ENCODE measurements around the gene ORAI3.

ORAI3 gene

DNA sequence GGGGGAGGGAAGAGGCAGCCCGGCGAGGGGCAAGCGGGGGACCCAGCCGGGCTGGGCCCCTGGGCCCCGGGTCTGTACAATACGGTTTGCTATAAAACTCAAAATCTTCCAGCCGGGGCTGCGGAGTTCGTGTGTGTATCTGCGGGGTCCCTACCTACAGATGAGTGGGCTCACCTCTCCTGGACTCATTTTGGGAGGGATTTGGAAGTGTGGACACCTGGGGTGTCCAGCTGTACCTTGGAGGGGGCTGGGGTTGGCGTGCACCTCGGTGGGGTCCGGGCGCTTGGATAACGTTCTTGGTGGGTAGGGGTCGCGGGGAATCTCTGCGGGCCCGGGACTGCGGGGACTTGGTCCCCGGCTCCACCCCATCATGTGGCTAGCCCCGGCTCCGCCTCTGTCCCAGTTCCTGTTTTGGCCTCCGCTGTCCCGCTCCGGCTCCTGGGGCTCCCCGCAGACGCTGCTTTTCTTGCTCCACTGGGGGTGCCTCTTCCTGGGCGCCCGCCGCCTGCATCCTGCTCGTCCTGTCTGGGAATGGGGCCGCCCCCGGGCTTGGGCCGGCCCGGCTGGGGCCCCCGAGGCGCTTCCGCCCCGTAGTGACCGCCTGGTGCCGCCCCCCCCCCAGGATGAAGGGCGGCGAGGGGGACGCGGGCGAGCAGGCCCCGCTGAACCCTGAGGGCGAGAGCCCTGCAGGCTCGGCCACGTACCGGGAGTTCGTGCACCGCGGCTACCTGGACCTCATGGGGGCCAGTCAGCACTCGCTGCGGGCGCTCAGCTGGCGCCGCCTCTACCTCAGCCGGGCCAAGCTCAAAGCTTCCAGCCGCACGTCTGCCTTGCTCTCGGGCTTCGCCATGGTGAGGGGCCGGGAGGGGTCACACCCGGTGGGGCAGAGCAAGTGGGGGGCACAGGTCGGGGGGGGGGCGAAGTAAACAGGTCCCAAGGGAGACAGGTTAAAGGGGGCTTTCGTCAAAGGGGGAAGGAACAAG lies at the start of gene ORAI3:
ORAI3 (plus strand) TSS at position 402 of the 983 bp plus-strand sequence; CDS start at position 624, 222 bp downstream.
- DNase-seq = peak; percentile 22

DNA sequence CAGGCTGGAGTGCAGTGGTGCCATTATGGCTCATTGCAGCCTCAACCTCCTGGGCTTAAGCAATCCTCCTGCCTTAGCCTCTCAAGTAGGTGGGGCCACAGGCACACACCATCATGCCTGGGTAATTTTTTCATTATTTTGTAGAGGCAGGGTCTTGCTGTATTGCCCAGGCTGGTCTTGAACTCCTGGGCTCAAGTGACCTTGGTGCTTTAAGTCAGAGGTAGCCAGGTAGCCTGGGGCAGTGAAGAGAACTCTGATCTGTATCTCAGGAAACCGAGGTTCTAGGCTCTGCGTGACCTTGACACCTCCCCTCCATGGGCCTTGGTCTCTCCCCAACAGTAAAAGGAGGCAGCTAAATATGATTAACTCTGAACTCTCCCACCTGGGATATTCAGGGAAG lies 49.1 kb upstream of the ORAI3 start:
- no peak for DNase-seq

DNA sequence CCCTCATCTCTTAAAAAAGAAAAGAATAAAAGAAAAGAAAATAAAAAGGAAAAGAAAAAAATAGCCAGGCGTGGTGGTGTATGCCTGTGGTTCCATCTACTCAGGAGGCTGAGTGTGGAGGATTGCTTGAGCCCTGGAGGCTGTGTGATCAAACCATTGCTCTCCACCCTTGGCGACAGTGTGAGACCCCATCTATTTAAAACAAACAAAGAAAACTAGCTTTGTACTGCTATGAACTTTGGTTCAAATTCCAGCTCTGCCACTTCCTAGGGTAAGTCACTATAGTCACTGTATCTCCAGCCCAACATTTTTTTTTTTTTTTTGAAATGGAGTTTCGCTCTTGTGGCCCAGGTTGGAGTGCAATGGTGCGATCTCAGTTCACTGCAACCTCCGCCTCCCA lies 48.3 kb upstream of the ORAI3 start:
- no peak for DNase-seq

GRCh38 chr16:30901201-30902028 lies 47.5 kb upstream of the ORAI3 start:
- DNase-seq = no peak

DNA sequence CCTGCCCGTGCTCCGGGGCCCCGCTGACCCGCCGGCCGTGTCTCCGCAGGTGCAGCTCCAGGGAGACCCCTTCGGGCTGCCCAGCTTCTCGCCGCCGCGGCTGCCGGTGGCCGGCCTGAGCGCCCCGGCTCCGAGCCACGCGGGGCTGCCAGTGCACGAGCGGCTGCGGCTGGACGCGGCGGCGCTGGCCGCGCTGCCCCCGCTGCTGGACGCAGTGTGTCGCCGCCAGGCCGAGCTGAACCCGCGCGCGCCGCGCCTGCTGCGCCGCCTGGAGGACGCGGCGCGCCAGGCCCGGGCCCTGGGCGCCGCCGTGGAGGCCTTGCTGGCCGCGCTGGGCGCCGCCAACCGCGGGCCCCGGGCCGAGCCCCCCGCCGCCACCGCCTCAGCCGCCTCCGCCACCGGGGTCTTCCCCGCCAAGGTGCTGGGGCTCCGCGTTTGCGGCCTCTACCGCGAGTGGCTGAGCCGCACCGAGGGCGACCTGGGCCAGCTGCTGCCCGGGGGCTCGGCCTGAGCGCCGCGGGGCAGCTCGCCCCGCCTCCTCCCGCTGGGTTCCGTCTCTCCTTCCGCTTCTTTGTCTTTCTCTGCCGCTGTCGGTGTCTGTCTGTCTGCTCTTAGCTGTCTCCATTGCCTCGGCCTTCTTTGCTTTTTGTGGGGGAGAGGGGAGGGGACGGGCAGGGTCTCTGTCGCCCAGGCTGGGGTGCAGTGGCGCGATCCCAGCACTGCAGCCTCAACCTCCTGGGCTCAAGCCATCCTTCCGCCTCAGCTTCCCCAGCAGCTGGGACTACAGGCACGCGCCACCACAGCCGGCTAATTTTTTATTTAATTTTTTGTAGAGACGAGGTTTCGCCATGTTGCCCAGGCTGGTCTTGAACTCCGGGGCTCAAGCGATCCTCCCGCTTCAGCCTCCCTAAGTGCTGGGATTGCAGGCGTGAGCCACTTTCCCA lies 46.6 kb upstream of the ORAI3 start:
- DNase-seq = no peak

DNA sequence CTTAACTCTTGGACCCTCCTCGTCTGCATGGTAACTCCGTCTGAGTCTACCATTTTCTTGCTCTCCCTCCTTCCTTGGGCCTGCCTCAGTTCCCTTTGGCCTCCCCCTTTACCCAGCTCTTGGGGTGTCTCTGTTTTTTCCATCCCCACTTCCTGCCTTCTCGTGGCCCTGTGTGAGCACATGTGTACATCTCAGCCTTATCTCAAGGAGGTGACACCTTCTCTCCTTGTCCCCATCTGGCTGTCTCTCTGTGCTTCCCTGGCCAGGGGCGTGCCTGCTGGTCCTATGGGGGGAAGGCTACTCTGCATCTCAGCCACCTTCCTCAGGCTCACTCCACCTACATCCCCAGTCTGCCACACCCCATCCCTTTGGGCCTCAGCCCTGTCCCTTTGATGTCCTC lies 45.9 kb upstream of the ORAI3 start:
- DNase-seq = no peak

- DNase-seq = no peak
Observed at GRCh38 chr16:30903596-30903995, 45.3 kb upstream of the ORAI3 start.

DNA sequence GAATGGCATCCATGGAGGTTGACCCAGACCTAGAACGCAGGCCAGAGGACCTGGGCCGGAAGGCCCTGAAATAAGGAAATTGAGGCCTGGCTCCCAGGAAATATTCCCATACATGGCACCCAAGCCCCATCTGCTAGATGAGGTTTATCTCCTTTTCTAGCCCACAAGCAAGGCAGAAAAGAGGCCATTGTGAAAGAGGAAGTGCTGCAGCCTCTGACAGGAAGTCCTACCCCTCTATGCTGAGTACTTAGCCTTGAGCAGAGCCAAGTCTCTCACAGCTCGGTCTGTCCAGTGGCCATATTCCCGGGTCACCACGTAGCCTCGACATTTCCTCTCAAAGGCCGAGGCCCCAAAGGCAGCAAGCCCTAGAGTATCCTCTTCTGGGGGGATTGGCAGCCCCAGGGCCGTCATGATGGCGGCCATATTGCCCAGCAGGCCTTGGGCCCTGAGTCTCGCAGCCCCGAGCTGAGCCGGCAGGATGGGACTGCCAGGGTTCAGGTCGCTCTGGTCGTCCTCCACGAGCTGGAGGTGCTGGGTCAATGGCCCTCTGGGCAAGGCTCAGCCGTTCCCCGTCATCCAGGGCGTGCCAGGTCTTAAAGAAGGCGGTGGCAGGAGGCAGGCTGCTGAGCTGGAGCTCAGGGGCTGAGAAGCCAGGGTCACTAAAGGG lies 44.6 kb upstream of the ORAI3 start:
- DNase-seq = no peak

DNA sequence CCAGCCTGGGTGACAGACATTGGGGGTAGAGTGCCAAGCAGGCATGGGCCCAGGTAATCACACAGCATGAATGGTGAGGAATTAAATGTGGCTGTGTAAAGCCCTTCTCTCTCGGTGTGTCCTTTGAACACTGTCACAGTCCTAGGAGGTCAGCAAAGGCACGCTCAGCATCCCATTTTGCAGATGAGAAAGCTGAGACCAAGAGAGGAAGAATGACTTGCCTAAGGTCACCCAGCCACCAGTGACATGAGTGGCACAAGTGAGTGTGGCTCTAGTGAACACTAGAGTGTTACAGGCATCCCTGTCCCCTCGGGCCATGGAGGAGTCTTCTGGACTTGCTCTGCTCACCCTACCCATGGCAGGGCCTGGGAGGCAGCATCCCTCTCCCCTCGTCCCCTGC lies 41.8 kb upstream of the ORAI3 start:
- no peak for DNase-seq

GRCh38 chr16:30910427-30911029 lies 38.3 kb upstream of the ORAI3 start:
- no peak for DNase-seq

GRCh38 chr16:30912794-30913412 lies 36.0 kb upstream of the ORAI3 start:
- DNase-seq = no peak

DNA sequence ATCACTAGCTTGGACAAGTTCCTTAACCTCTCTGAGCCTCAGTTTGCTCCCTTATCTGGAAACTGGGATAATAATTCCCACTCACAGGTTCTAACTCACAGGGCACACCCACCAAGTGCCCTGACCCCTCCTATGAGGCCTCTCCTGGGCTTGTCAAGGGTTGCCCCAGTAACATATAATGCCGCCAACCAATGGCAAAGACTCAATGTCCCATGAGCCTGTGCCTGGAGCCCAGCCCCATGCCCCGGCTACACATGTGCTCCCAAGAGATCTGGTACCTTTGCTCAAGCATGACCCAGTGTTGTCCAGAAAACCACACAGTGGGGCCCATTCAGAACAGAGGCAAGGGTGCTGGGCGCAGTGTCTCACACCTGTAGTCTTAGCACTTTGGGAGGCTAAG lies 34.0 kb upstream of the ORAI3 start:
- DNase-seq = no peak

- DNase-seq = no peak
Observed at GRCh38 chr16:30918614-30919013, 30.3 kb upstream of the ORAI3 start.

DNA sequence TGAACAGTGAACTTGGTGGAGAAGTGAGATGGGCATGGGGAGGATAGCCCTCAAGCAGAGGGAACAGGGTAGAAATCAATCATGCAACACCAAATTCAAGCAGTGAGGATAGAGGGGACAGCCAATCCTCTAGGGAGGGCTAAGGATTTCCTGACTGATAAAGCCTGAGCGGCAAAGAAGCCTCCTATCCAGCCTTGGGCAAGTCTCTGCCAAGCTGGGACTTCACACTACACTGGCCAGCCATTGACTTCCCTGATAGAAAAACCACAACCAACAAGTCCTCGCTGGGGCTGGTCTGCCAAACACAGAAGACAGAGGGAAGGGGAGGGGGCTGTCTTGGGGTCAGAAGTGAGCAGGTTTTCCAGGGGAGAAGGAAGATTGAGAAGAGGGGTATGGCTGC lies 28.0 kb upstream of the ORAI3 start:
- DNase-seq = no peak

DNA sequence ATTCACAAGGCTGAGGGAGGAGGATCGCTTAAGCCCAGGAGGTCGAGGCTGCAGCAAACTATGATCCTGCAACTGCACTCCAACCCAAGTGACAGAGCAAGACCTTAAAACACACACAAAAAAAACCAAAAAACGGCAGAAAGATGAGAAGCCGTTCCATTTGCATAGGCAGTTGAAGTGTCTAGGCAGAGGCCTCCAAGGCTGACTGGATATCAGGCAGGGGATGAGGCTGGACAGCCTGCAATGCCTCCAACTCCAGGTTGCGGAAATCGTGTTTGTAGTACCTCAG lies 27.5 kb upstream of the ORAI3 start:
- no peak for DNase-seq

DNA sequence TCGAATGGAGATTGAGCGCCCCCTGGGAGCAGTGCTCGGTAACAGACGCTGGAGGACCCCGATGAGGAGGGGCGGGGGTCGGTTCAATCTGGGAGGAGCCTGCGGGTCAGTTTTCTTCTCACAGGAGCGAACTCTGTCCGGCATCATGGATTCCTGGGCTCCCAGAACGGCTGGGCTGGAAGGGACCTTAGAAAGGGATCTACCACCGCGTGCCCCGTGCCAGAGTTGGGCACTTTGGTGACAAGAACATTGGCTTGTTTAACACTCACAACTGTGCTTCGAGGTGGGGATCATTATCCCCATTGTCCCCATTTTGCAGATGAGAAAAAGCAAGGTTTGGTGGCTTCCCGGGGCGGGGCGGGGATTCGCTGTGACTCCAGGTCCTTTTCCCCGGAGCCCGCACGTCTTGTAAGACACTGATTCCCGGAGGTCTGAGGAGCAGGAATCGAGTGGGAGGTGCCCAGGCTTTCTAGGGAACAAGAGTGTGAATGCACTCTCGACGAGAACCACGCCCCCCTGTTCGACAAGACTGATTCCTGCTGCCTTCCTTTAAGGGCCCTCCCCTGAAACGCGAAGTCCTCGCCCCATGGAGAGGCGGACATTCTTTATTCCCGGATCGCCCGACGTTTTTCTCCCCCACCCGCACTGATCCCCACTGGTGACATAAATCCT lies 27.0 kb upstream of the ORAI3 start:
- DNase-seq = peak; percentile 60

GRCh38 chr16:30922420-30922959 lies 26.4 kb upstream of the ORAI3 start:
- DNase-seq = peak; percentile 99

GRCh38 chr16:30922960-30923535 lies 25.8 kb upstream of the ORAI3 start:
- DNase-seq = peak; percentile 98

DNA sequence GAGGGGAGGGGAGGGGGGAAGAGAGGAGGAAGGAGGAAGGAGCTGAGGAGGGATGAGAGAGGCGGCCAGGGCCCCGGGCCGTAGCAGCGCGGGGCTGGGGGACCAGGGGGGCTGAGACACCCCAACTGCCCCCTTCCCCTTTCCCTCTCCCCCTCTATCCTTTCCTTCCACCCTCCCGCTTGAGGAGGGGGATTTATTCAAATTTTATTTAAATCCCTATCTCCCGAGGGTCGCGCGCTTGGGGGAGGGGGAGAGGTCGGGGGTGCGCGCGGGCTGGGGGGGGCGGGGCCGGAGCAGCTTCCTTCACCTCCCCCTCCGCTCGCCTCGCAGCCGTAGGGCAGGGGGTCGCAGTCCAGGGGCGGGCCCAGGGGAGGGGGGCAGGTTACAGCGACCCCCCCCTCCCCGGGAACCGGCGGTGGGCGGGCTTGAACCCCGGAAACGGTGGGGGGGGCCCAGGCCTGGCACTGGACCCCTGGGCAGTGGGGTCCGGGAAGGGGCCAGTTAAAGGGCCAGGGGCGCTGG lies 25.3 kb upstream of the ORAI3 start, which contains the start of gene FBXL19:
FBXL19 (plus strand) TSS at position 19 of the 522 bp plus-strand sequence. CDS start 2,183 bp downstream, outside the sequence.
- no peak for DNase-seq

Measured in T1000 (cell line).